HepG2 (cell line): ENCODE measurements around the gene ARID5B. TPM values are rescaled to one million over a fixed set of nuclear protein-coding genes. Genes with fewer than 3 reads are reported as not detected.

Experiments used
- CHD4 ChIP-seq: fragments of 200-600 bp; sonication (generic); IDR thresholded peaks from 2 replicates; pipeline ENCODE4 v1.7.0; 2017; ENCODE audit warnings: mild to moderate bottlenecking, low read length, borderline replicate concordance
- KAT2B ChIP-seq: fragments of 150-350 bp; IDR thresholded peaks from 2 replicates; pipeline ENCODE4 v1.6.1; 2014; ENCODE audit warnings: low read depth, low read length, borderline replicate concordance
- MED1 ChIP-seq: sonication (generic); formaldehyde crosslinking; IDR thresholded peaks from 2 replicates; pipeline ENCODE4 v1.4.0; 2020; ENCODE audit warnings: missing genetic modification reagents
- NR2F6 ChIP-seq, 2 experiments: IDR thresholded peaks; 2 replicates each; pipeline ENCODE4 v1.6.1; 2016; ENCODE audit warnings: antibody characterized with exemption in 1 of 2, mild to moderate bottlenecking in 1 of 2
- PHF21A ChIP-seq: sonication (generic); formaldehyde crosslinking; IDR thresholded peaks from 2 replicates; pipeline ENCODE4 v1.5.0; 2020; ENCODE audit warnings: mild to moderate bottlenecking, missing genetic modification reagents
- POGZ ChIP-seq: sonication (generic); formaldehyde crosslinking; IDR thresholded peaks from 2 replicates; pipeline ENCODE4 v1.4.0; 2020; ENCODE audit warnings: mild to moderate bottlenecking, missing genetic modification reagents
- SAP130 ChIP-seq: IDR thresholded peaks from 2 replicates; pipeline ENCODE4 v1.6.1; 2016; ENCODE audit warnings: low read depth
- SKI ChIP-seq: fragments of 450-650 bp; IDR thresholded peaks from one replicate; pipeline ENCODE4 v1.6.1; 2018; ENCODE audit warnings: mild to moderate bottlenecking; ENCODE audit not compliant: partially characterized antibody
- SNAI1 ChIP-seq: sonication (generic); formaldehyde crosslinking; IDR thresholded peaks from 2 replicates; pipeline ENCODE4 v1.5.0; 2020; ENCODE audit warnings: mild to moderate bottlenecking, missing genetic modification reagents, borderline replicate concordance
- TBL1XR1 ChIP-seq: fragments of 150-350 bp; IDR thresholded peaks from 2 replicates; pipeline ENCODE4 v1.6.1; 2014; ENCODE audit warnings: borderline replicate concordance, low read length; ENCODE audit not compliant: partially characterized antibody
- XRCC5 ChIP-seq: fragments of 200-400 bp; formaldehyde crosslinking; optimal IDR thresholded peaks from 2 replicates; pipeline ENCODE3; 2017; ENCODE audit warnings: mild to moderate bottlenecking, low read length
- ZBTB1 ChIP-seq: sonication (generic); formaldehyde crosslinking; IDR thresholded peaks from 2 replicates; pipeline ENCODE4 v1.4.0; 2020; ENCODE audit warnings: missing genetic modification reagents, borderline replicate concordance
- ZBTB7B ChIP-seq: sonication (generic); formaldehyde crosslinking; IDR thresholded peaks from 2 replicates; pipeline ENCODE4 v1.4.0; 2020; ENCODE audit warnings: missing genetic modification reagents
- ZC3H13 ChIP-seq: sonication (generic); formaldehyde crosslinking; IDR thresholded peaks from 2 replicates; pipeline ENCODE4 v1.8.1; 2023; ENCODE audit warnings: mild to moderate bottlenecking, missing genetic modification reagents, moderate library complexity
- ZC3H4 ChIP-seq: sonication (generic); formaldehyde crosslinking; IDR thresholded peaks from 2 replicates; pipeline ENCODE4 v1.4.0; 2020; ENCODE audit warnings: missing genetic modification reagents, borderline replicate concordance
- ZMYM3 ChIP-seq: sonication (generic); formaldehyde crosslinking; IDR thresholded peaks from 2 replicates; pipeline ENCODE4 v1.5.1; 2020; ENCODE audit warnings: mild to moderate bottlenecking, missing genetic modification reagents
- ZMYM4 ChIP-seq: sonication (generic); formaldehyde crosslinking; IDR thresholded peaks from 2 replicates; pipeline ENCODE4 v1.8.1; 2023; ENCODE audit warnings: mild to moderate bottlenecking, missing genetic modification reagents
- ZNF225 ChIP-seq: sonication (generic); formaldehyde crosslinking; IDR thresholded peaks from 2 replicates; pipeline ENCODE4 v1.4.0; 2020; ENCODE audit warnings: mild to moderate bottlenecking, missing genetic modification reagents
- ZNF251 ChIP-seq: sonication (generic); formaldehyde crosslinking; IDR thresholded peaks from 2 replicates; pipeline ENCODE4 v1.9.0; 2021; ENCODE audit warnings: mild to moderate bottlenecking, missing genetic modification reagents
- ZNF292 ChIP-seq: sonication (generic); formaldehyde crosslinking; IDR thresholded peaks from 2 replicates; pipeline ENCODE4 v1.8.1; 2022; ENCODE audit warnings: mild to moderate bottlenecking, low read depth, missing genetic modification reagents, borderline replicate concordance
- ZNF367 ChIP-seq: sonication (generic); formaldehyde crosslinking; IDR thresholded peaks from 2 replicates; pipeline ENCODE4 v1.4.0; 2020; ENCODE audit warnings: missing genetic modification reagents, borderline replicate concordance
- ZNF616 ChIP-seq: sonication (generic); formaldehyde crosslinking; IDR thresholded peaks from 2 replicates; pipeline ENCODE4 v1.5.0; 2020; ENCODE audit warnings: low read depth, mild to moderate bottlenecking, missing genetic modification reagents
- ZNF644 ChIP-seq: IDR thresholded peaks from 2 replicates; pipeline ENCODE4 v1.6.1; 2016; ENCODE audit warnings: low read depth
- ZNF709 ChIP-seq: sonication (generic); formaldehyde crosslinking; IDR thresholded peaks from 2 replicates; pipeline ENCODE4 v1.5.0; 2020; ENCODE audit warnings: mild to moderate bottlenecking, missing genetic modification reagents
- polyA plus RNA-seq, 8 experiments: library from polyadenylated mRNA; depleted of rRNA in 3 of 8; stranded (reverse) in 7 of 8; unstranded in 1 of 8; fragments of >200 nt; fragmentation: Illumina TruSeq in 4 of 8; extraction: Trizol in 4 of 8; gene quantifications; 2 replicates each; pipeline versions ENCODE4 v1.2.1 to v1.2.3, GENCODE V29; 2011 to 2016; ENCODE audit warnings: low read depth in 4 of 8, missing spikeins in 1 of 8, mixed read lengths in 1 of 8; ENCODE audit not compliant: insufficient read depth in 1 of 8
- total RNA-seq, 5 experiments: library from RNA; depleted of rRNA; stranded (reverse); fragments of >200 nt; fragmentation: Illumina TruSeq; extraction: Trizol; gene quantifications; 2 replicates each; pipeline ENCODE4 v1.2.3, GENCODE V29; 2016; ENCODE audit warnings: low read depth in 1 of 5
- TF ChIP-seq, protein P1 (sequence below): sonication (generic); formaldehyde crosslinking; IDR thresholded peaks from 2 replicates; pipeline ENCODE4 v1.9.0; 2022; ENCODE audit warnings: low read depth, missing genetic modification reagents
- TF ChIP-seq, protein P2 (sequence below): sonication (generic); formaldehyde crosslinking; IDR thresholded peaks from 2 replicates; pipeline ENCODE4 v1.8.1; 2023; ENCODE audit warnings: missing genetic modification reagents, inconsistent platforms, borderline replicate concordance
- TF ChIP-seq, protein P3 (sequence below): sonication (generic); formaldehyde crosslinking; IDR thresholded peaks from 2 replicates; pipeline ENCODE4 v1.5.0; 2020; ENCODE audit warnings: missing genetic modification reagents

The ARID5B gene
- total and polyA plus RNA-seq, 2 of the 13 experiments (the other 11 are each of a cell fraction or from before 2014, with no cell fraction given): 6.2 to 21.1 TPM

- TF ChIP-seq ZNF292 (CRISPR knock-in tag) (peak; percentile 55; the same call in 1 of the 2 replicates), ZNF367 (no peak), TBL1XR1 (no peak), KAT2B (no peak), PHF21A (CRISPR knock-in tag) (0 out of 2 replicates have a peak, but pooled peaks have one; percentile 25), ZNF616 (CRISPR knock-in tag) (no peak), MED1 (CRISPR knock-in tag) (peak; percentile 44; the same call in 1 of the 2 replicates), ZBTB1 (CRISPR knock-in tag) (no peak), XRCC5 (no peak), SAP130 (CRISPR knock-in tag) (0 out of 2 replicates have a peak, but pooled peaks have one; percentile 13), ZMYM4 (CRISPR knock-in tag) (peak; percentile 66), CHD4 (0 out of 2 replicates have a peak, but pooled peaks have one; percentile 9), ZNF251 (no peak), ZC3H13 (no peak), ZMYM3 (CRISPR knock-in tag) (peak; percentile 86), SKI (peak; percentile 30), ZNF644 (CRISPR knock-in tag) (0 out of 2 replicates have a peak, but pooled peaks have one; percentile 36), NR2F6 (IDR thresholded peaks at IDR 0.05) (peak; percentile 26; the same call in 1 of the 2 replicates), NR2F6 (CRISPR knock-in tag; IDR thresholded peaks at IDR 0.05) (no peak), ZNF225 (CRISPR knock-in tag) (no peak), POGZ (0 out of 2 replicates have a peak, but pooled peaks have one; percentile 16), SNAI1 (no peak), ZNF709 (CRISPR knock-in tag) (0 out of 2 replicates have a peak, but pooled peaks have one; percentile 34), ZC3H4 (CRISPR knock-in tag) (no peak), ZBTB7B (CRISPR knock-in tag) (0 out of 2 replicates have a peak, but pooled peaks have one; percentile 26)
- TF ChIP-seq, protein P1, sequence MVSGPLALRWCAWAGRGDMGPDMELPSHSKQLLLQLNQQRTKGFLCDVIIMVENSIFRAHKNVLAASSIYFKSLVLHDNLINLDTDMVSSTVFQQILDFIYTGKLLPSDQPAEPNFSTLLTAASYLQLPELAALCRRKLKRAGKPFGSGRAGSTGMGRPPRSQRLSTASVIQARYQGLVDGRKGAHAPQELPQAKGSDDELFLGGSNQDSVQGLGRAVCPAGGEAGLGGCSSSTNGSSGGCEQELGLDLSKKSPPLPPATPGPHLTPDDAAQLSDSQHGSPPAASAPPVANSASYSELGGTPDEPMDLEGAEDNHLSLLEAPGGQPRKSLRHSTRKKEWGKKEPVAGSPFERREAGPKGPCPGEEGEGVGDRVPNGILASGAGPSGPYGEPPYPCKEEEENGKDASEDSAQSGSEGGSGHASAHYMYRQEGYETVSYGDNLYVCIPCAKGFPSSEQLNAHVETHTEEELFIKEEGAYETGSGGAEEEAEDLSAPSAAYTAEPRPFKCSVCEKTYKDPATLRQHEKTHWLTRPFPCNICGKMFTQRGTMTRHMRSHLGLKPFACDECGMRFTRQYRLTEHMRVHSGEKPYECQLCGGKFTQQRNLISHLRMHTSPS: no peak
- TF ChIP-seq, protein P2, sequence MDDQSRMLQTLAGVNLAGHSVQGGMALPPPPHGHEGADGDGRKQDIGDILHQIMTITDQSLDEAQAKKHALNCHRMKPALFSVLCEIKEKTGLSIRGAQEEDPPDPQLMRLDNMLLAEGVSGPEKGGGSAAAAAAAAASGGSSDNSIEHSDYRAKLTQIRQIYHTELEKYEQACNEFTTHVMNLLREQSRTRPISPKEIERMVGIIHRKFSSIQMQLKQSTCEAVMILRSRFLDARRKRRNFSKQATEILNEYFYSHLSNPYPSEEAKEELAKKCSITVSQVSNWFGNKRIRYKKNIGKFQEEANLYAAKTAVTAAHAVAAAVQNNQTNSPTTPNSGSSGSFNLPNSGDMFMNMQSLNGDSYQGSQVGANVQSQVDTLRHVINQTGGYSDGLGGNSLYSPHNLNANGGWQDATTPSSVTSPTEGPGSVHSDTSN (CRISPR knock-in tag): no peak
- TF ChIP-seq, protein P3, sequence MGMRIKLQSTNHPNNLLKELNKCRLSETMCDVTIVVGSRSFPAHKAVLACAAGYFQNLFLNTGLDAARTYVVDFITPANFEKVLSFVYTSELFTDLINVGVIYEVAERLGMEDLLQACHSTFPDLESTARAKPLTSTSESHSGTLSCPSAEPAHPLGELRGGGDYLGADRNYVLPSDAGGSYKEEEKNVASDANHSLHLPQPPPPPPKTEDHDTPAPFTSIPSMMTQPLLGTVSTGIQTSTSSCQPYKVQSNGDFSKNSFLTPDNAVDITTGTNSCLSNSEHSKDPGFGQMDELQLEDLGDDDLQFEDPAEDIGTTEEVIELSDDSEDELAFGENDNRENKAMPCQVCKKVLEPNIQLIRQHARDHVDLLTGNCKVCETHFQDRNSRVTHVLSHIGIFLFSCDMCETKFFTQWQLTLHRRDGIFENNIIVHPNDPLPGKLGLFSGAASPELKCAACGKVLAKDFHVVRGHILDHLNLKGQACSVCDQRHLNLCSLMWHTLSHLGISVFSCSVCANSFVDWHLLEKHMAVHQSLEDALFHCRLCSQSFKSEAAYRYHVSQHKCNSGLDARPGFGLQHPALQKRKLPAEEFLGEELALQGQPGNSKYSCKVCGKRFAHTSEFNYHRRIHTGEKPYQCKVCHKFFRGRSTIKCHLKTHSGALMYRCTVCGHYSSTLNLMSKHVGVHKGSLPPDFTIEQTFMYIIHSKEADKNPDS: peak; percentile 85
Observed at GRCh38 chr10:62046522-62047227, 145.2 kb downstream of the ARID5B start (continued).
